Brain microvascular endothelial cell (primary cell): ENCODE data around the gene AMMECR1L.
A peak's percentile ranks its signal among the peaks of the same experiment; 100 is the strongest.
"Not testable (repeated sequence)": the region's sequence is repeated elsewhere in the genome, so short reads cannot be mapped to it uniquely, and the experiment has no call there.

Source experiments
- DNase-seq: peaks from one replicate; pipeline ENCODE4 v3.0.0-alpha.2; 2020
- H3K27ac ChIP-seq: fragments of 250-450 bp; sonication (Bioruptor Pico); 2 replicates; pipeline ENCODE4 v1.5.1; 2020; ENCODE audit warnings: mild to moderate bottlenecking, moderate library complexity
- H3K27me3 ChIP-seq: fragments of 250-450 bp; sonication (Bioruptor Pico); replicated peaks from 2 replicates; pipeline ENCODE4 v1.5.1; 2020; ENCODE audit warnings: mild to moderate bottlenecking
- H3K36me3 ChIP-seq: fragments of 250-450 bp; sonication (Bioruptor Pico); replicated peaks from 2 replicates; pipeline ENCODE4 v1.5.1; 2020; ENCODE audit warnings: mild to moderate bottlenecking
- H3K4me3 ChIP-seq: 2 replicates; pipeline ENCODE4 v1.5.1; 2011; ENCODE audit warnings: low read depth, mild to moderate bottlenecking, control low read depth, low read length, moderate library complexity
- CTCF ChIP-seq: IDR thresholded peaks from 2 replicates; pipeline ENCODE4 v1.5.1; 2011; ENCODE audit warnings: low read depth, mild to moderate bottlenecking, moderate library complexity, low read length, control low read depth, inconsistent platforms; ENCODE audit errors: missing control alignments
- in situ Hi-C: cut with HindIII; loops from 2 replicates; pipeline ENCODE4 v1.10.0; 2017; ENCODE audit warnings: low sequenced_read_pairs, low pct_ligation_motif_present

The AMMECR1L gene

GRCh38 chr2:127841466-127842178 is 44.1 kb downstream of the AMMECR1L start:
- DNase-seq = no peak
- Histone ChIP-seq H3K27ac (no peak overlapping the region), H3K36me3 (peaks cover 10% of the 10 kb centered on the region), H3K27me3 (no peaks in the 10 kb centered on the region), H3K4me3 (no peak overlapping the region)
- in situ Hi-C loops = no loop called here
- no peak for TF ChIP-seq CTCF

- TF ChIP-seq CTCF = no peak
- DNase-seq = no peak
- in situ Hi-C loops = no loop called here
- H3K36me3 ChIP-seq = peaks cover 5% of the 10 kb centered on the region
- H3K27me3 ChIP-seq = no peaks in the 10 kb centered on the region
- H3K4me3 ChIP-seq = no peak overlapping the region
- no peak overlapping the region for H3K27ac ChIP-seq
Observed at GRCh38 chr2:127840893-127841292, 44.9 kb downstream of the AMMECR1L start.

- no peak for TF ChIP-seq CTCF
- Histone ChIP-seq H3K36me3 (no peaks in the 10 kb centered on the region), H3K4me3 (no peak overlapping the region), H3K27me3 (no peaks in the 10 kb centered on the region), H3K27ac (no peak overlapping the region)
- in situ Hi-C loops = no loop called here
- no peak for DNase-seq
Observed at GRCh38 chr2:127834951-127835350, 50.8 kb downstream of the AMMECR1L start.

GRCh38 chr2:127829845-127830246 is 55.9 kb downstream of the AMMECR1L start:
- Histone ChIP-seq H3K27ac (no peak overlapping the region), H3K4me3 (no peak overlapping the region), H3K36me3 (no peaks in the 10 kb centered on the region), H3K27me3 (no peaks in the 10 kb centered on the region)
- no peak for DNase-seq
- no peak for TF ChIP-seq CTCF
- in situ Hi-C loops = no loop called here

GRCh38 chr2:127826708-127827107 is 59.0 kb downstream of the AMMECR1L start:
- in situ Hi-C loops, DNase-seq, H3K27me3 ChIP-seq, H3K36me3 ChIP-seq, H3K27ac ChIP-seq, H3K4me3 ChIP-seq: not testable (repeated sequence)

GRCh38 chr2:127826047-127826446 is 59.7 kb downstream of the AMMECR1L start:
- Histone ChIP-seq H3K36me3 (no peaks in the 10 kb centered on the region), H3K27ac (no peak overlapping the region), H3K4me3 (no peak overlapping the region), H3K27me3 (no peaks in the 10 kb centered on the region)
- in situ Hi-C loops = no loop called here
- peak; percentile 34 for DNase-seq
- no peak for TF ChIP-seq CTCF
